HepG2 (cell line): ENCODE measurements around the gene NDUFS6. TPM values are rescaled to one million over a fixed set of nuclear protein-coding genes. Genes with fewer than 3 reads are reported as not detected.

ENCODE experiments used
- ATAC-seq: fragments of 200-7000 bp; cut with Tn5 transposase; 3 replicates; pipeline ENCODE4 v1.9.1; 2020; ENCODE audit warnings: mild to moderate bottlenecking, moderate library complexity
- BruUV-seq: library from RNA; stranded (reverse); fragments of 400-500 nt; replicated peaks from 2 replicates; lab custom pipeline; 2021; lab: Mats Ljungman, UMichigan
- CTCF ChIA-PET: fragments of 300-600 bp; formaldehyde crosslinking; extraction: SDS; loops from one replicate; lab custom pipeline; 2021; ENCODE audit warnings: low total read pairs, inconsistent platforms, low intra/inter-chr PET ratio; lab: Yijun Ruan, JAX
- POLR2A ChIA-PET: fragments of 350-600 bp; sonication (Branson Sonifier 250); formaldehyde crosslinking; loops from one replicate; lab custom pipeline; 2020; ENCODE audit warnings: antibody characterized with exemption, inconsistent platforms; lab: Yijun Ruan, JAX
- DNase-seq: peaks from one replicate; pipeline ENCODE4 v3.0.0-alpha.2; 2015; ENCODE audit warnings: low spot score
- FAIRE-seq: peaks from 3 replicates; lab custom pipeline; 2011; peaks lifted over from hg19 to GRCh38; lab: Jason Lieb, UNC
- H2AFZ ChIP-seq: one replicate; pipeline ENCODE4 v1.6.1; 2011; ENCODE audit warnings: low read length, inconsistent platforms
- H3K27ac ChIP-seq: fragments of 300-600 bp; 3 replicates; pipeline ENCODE4 v1.8.0; 2011; ENCODE audit warnings: mixed run types, mild to moderate bottlenecking, mixed read lengths, low read length, inconsistent platforms; ENCODE audit not compliant: insufficient read depth; ENCODE audit errors: extremely low read length
- H3K27me3 ChIP-seq, 2 experiments: fragments of 200-600 bp in 1 of 2; 2 replicates in 1 of 2; 3 replicates in 1 of 2; pipeline versions ENCODE4 v1.6.0 to v1.8.0; 2011; ENCODE audit warnings: low read length in 2 of 2, mild to moderate bottlenecking in 2 of 2, moderate library complexity in 2 of 2, inconsistent platforms in 1 of 2; ENCODE audit not compliant: insufficient read depth in 2 of 2, control insufficient read depth in 1 of 2
- H3K36me3 ChIP-seq, 2 experiments: fragments of 200-600 bp in 1 of 2; replicated peaks in 1 of 2; 2 replicates in 1 of 2; 3 replicates in 1 of 2; pipeline versions ENCODE4 v1.5.1 to v1.8.0; 2011; ENCODE audit warnings: low read length in 2 of 2, inconsistent platforms in 1 of 2; ENCODE audit not compliant: insufficient read depth in 2 of 2, control insufficient read depth in 1 of 2
- H3K4me1 ChIP-seq: 2 replicates; pipeline ENCODE4 v1.5.1; 2012; ENCODE audit warnings: low read length, inconsistent platforms; ENCODE audit not compliant: insufficient read depth
- H3K4me2 ChIP-seq: 2 replicates; pipeline ENCODE4 v1.6.0; 2011; ENCODE audit warnings: low read depth, low read length, inconsistent platforms
- H3K4me3 ChIP-seq, 3 experiments: fragments of 200-600 bp in 1 of 3; sonication (generic), shearing (Covaris generic) in 1 of 3; replicated peaks in 1 of 3; 2 replicates each; pipeline ENCODE4 v1.5.1; 2011 to 2016; ENCODE audit warnings: low read length in 3 of 3, inconsistent platforms in 2 of 3, low read depth in 2 of 3, mild to moderate bottlenecking in 2 of 3, control low read depth in 1 of 3, mixed read lengths in 1 of 3; ENCODE audit not compliant: insufficient read depth in 1 of 3
- H3K79me2 ChIP-seq: one replicate; pipeline ENCODE4 v1.6.1; 2011; ENCODE audit warnings: low read length, inconsistent platforms; ENCODE audit not compliant: insufficient read depth
- H3K9ac ChIP-seq: 2 replicates; pipeline ENCODE4 v1.6.0; 2011; ENCODE audit warnings: mild to moderate bottlenecking, low read depth, low read length, inconsistent platforms; ENCODE audit not compliant: insufficient read depth
- H3K9me3 ChIP-seq: 2 replicates; pipeline ENCODE4 v1.5.1; 2012; ENCODE audit warnings: mild to moderate bottlenecking, low read length
- H4K20me1 ChIP-seq: 2 replicates; pipeline ENCODE4 v1.6.0; 2011; ENCODE audit warnings: inconsistent platforms, mild to moderate bottlenecking, low read length, moderate library complexity; ENCODE audit not compliant: insufficient read depth
- ASH2L ChIP-seq: fragments of 300-600, 200-600 bp; sonication (generic); IDR thresholded peaks from 2 replicates; pipeline ENCODE4 v1.7.0; 2017; ENCODE audit warnings: low read depth, mild to moderate bottlenecking, moderate library complexity, mixed read lengths, low read length; ENCODE audit not compliant: insufficient read length
- CEBPZ ChIP-seq: IDR thresholded peaks from 2 replicates; pipeline ENCODE4 v1.6.1; 2012; ENCODE audit warnings: low read length, improper control_type of control experiment
- CREM ChIP-seq, 2 experiments: sonication (generic) in 1 of 2; formaldehyde crosslinking in 1 of 2; IDR thresholded peaks; 2 replicates each; pipeline versions ENCODE4 v1.4.0 to v1.6.1; 2016 to 2020; ENCODE audit warnings: antibody characterized with exemption in 1 of 2, mild to moderate bottlenecking in 1 of 2, missing genetic modification reagents in 1 of 2
- LCORL ChIP-seq, 2 experiments: fragments of 450-650 bp in 1 of 2; sonication (generic) in 1 of 2; formaldehyde crosslinking in 1 of 2; IDR thresholded peaks; 2 replicates each; pipeline versions ENCODE4 v1.5.0 to v1.6.1; 2017 to 2020; ENCODE audit warnings: antibody characterized with exemption in 1 of 2, missing genetic modification reagents in 1 of 2
- MYC ChIP-seq: sonication (generic); formaldehyde crosslinking; IDR thresholded peaks from 2 replicates; pipeline ENCODE4 v1.9.0; 2021; ENCODE audit warnings: missing genetic modification reagents, borderline replicate concordance
- SMAD3 ChIP-seq: sonication (generic); formaldehyde crosslinking; IDR thresholded peaks from 2 replicates; pipeline ENCODE4 v1.4.0; 2020; ENCODE audit warnings: missing genetic modification reagents
- STAT5B ChIP-seq: sonication (generic); formaldehyde crosslinking; IDR thresholded peaks from 2 replicates; pipeline ENCODE4 v1.4.0; 2020; ENCODE audit warnings: missing genetic modification reagents
- TEF ChIP-seq: sonication (generic); formaldehyde crosslinking; IDR thresholded peaks from 2 replicates; pipeline ENCODE4 v1.5.0; 2020; ENCODE audit warnings: missing genetic modification reagents
- TRIM24 ChIP-seq: sonication (generic); formaldehyde crosslinking; IDR thresholded peaks from 2 replicates; pipeline ENCODE4 v1.8.0; 2022; ENCODE audit warnings: mild to moderate bottlenecking, missing genetic modification reagents
- ZIK1 ChIP-seq: sonication (generic); formaldehyde crosslinking; IDR thresholded peaks from 2 replicates; pipeline ENCODE4 v1.5.0; 2020; ENCODE audit warnings: mild to moderate bottlenecking, low read depth, missing genetic modification reagents, borderline replicate concordance
- ZNF260 ChIP-seq: sonication (generic); formaldehyde crosslinking; IDR thresholded peaks from 2 replicates; pipeline ENCODE4 v1.4.0; 2020; ENCODE audit warnings: missing genetic modification reagents, low read depth, mild to moderate bottlenecking, borderline replicate concordance
- ZNF317 ChIP-seq: sonication (generic); formaldehyde crosslinking; IDR thresholded peaks from 2 replicates; pipeline ENCODE4 v1.5.0; 2020; ENCODE audit warnings: mild to moderate bottlenecking, missing genetic modification reagents
- WGBS: methylation state at CpG from one replicate; pipeline ENCODE4 v1.1.6; 2017; ENCODE audit warnings: low lambda C conversion rate; 5-methylcytosine and 5-hydroxymethylcytosine counted together
- in situ Hi-C: cut with HindIII; loops from 2 replicates; pipeline ENCODE4 v1.10.0; 2017; ENCODE audit warnings: low pct_unique_long_range_greater_than_20kb; ENCODE audit not compliant: extremely low pct_ligation_motif_present
- intact Hi-C: fragments of 100-400 bp; cut with micrococcal nuclease; formaldehyde crosslinking; loops from one replicate; pipeline ENCODE4 v1.10.0; 2022; ENCODE audit not compliant: unreplicated experiment
- polyA plus RNA-seq, 8 experiments: library from polyadenylated mRNA; depleted of rRNA in 3 of 8; stranded (reverse) in 7 of 8; unstranded in 1 of 8; fragments of >200 nt; fragmentation: Illumina TruSeq in 4 of 8; extraction: Trizol in 4 of 8; gene quantifications; 2 replicates each; pipeline versions ENCODE4 v1.2.1 to v1.2.3, GENCODE V29; 2011 to 2016; ENCODE audit warnings: low read depth in 4 of 8, missing spikeins in 1 of 8, mixed read lengths in 1 of 8; ENCODE audit not compliant: insufficient read depth in 1 of 8
- total RNA-seq, 5 experiments: library from RNA; depleted of rRNA; stranded (reverse); fragments of >200 nt; fragmentation: Illumina TruSeq; extraction: Trizol; gene quantifications; 2 replicates each; pipeline ENCODE4 v1.2.3, GENCODE V29; 2016; ENCODE audit warnings: low read depth in 1 of 5
- TF ChIP-seq, protein P1 (sequence below): sonication (generic); formaldehyde crosslinking; IDR thresholded peaks from 2 replicates; pipeline ENCODE4 v1.4.0; 2020; ENCODE audit warnings: missing genetic modification reagents

NDUFS6 gene
- total and polyA plus RNA-seq, 2 of the 13 experiments (the other 11 are each of a cell fraction or from before 2014, with no cell fraction given): 23.7 to 50.4 TPM

DNA sequence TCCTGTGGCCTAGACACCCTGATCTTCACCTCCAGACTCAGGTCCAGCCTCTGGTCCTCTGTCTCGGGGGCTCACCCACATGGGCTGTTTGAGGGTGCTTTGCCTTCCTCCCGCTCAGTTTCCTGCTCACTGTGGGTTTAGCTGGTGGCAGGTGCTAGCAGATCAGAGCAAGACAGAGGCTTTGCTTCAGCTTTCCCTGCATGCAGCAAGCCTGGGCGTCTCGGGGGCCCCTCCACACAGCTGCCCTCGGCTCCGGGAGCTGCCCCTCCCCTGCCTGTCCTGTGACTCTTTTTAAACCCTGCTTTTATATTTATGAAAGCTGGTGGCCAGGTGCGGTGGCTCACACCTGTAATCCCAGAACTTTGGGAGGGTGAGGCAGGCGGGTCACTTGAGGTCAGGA lies 16.1 kb upstream of the NDUFS6 start (continued):
- TF ChIP-seq TEF (no peak), ZNF260 (CRISPR knock-in tag) (no peak), ASH2L (no peak), SMAD3 (CRISPR knock-in tag) (no peak)

- DNase-seq: no peak
- ATAC-seq: no peak
- Histone ChIP-seq H3K27ac (no peak overlapping the region), H2AFZ (no peak overlapping the region), H3K4me1 (peaks cover 10% of the 10 kb centered on the region; the same call in 1 of the 2 replicates), H4K20me1 (no peaks in the 10 kb centered on the region), H3K79me2 (no peaks in the 10 kb centered on the region), H3K27me3 (peaks cover 14 to 82% of the 10 kb centered on the region in 2 experiments; a peak in 4 of 5 replicates), H3K9ac (no peak overlapping the region), H3K9me3 (no peaks in the 10 kb centered on the region), H3K4me2 (no peak overlapping the region), H3K4me3 (no peak overlapping the region), H3K36me3 (no peaks in the 10 kb centered on the region)
- in situ Hi-C loops: no loop called here
- FAIRE-seq: no peak
- WGBS: 61% methylated on average over 8 of the region's 13 CpGs
- intact Hi-C loops: no loop called here
- BruUV-seq: no TSS peak
- ChIA-PET POLR2A (no interaction called here), CTCF (no interaction called here)
- TF ChIP-seq ZNF317 (no peak), STAT5B (no peak), ZIK1 (CRISPR knock-in tag) (no peak), CREM (IDR thresholded peaks at IDR 0.05) (no peak), CREM (CRISPR knock-in tag; IDR thresholded peaks at IDR 0.05) (no peak), LCORL (IDR thresholded peaks at IDR 0.05) (no peak), LCORL (CRISPR knock-in tag; IDR thresholded peaks at IDR 0.05) (no peak), CEBPZ (no peak), MYC (no peak), TRIM24 (CRISPR knock-in tag) (no peak)
- TF ChIP-seq, protein P1, sequence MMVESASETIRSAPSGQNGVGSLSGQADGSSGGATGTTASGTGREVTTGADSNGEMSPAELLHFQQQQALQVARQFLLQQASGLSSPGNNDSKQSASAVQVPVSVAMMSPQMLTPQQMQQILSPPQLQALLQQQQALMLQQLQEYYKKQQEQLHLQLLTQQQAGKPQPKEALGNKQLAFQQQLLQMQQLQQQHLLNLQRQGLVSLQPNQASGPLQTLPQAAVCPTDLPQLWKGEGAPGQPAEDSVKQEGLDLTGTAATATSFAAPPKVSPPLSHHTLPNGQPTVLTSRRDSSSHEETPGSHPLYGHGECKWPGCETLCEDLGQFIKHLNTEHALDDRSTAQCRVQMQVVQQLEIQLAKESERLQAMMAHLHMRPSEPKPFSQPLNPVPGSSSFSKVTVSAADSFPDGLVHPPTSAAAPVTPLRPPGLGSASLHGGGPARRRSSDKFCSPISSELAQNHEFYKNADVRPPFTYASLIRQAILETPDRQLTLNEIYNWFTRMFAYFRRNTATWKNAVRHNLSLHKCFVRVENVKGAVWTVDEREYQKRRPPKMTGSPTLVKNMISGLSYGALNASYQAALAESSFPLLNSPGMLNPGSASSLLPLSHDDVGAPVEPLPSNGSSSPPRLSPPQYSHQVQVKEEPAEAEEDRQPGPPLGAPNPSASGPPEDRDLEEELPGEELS (CRISPR knock-in tag): no peak
Measured at GRCh38 chr5:1785984-1786383, 15.2 kb upstream of the NDUFS6 start.
